ENCODE data around the gene TDP2.
"Not testable (repeated sequence)": the region's sequence is repeated elsewhere in the genome, so short reads cannot be mapped to it uniquely, and the experiment has no call there.

Gene TDP2

GRCh38 chr6:24649691-24650090 lies 17.0 kb downstream of the TDP2 start:
- CTCF ChIA-PET, result interaction anchor here (1.0 kb wide), 1 partner anchor 70 kb away, joined by 3 read pairs; no protein-coding TSS in a partner anchor
- DNase-seq (ENCODE audit: extremely low spot score), result no peak
- POLR2A ChIA-PET, result no interaction called here
- TF ChIP-seq CTCF (IDR thresholded peaks at IDR 0.05; ENCODE audit: control extremely low read depth, extremely low read depth, low read depth, missing control alignments), result no peak

- no peak for TF ChIP-seq CTCF (IDR thresholded peaks at IDR 0.05; ENCODE audit: control extremely low read depth, extremely low read depth, low read depth, missing control alignments)
- CTCF ChIA-PET, result interaction anchor here (1.1 to 1.5 kb wide), 2 partner anchors 67 to 125 kb away, joined by 3 to 4 read pairs; no protein-coding TSS in a partner anchor
- POLR2A ChIA-PET, result interaction anchor here (0.6 kb wide), 1 partner anchor 206 kb away, joined by 3 read pairs; no protein-coding TSS in a partner anchor
- DNase-seq (ENCODE audit: extremely low spot score), result no peak
These were observed 18.4 kb downstream of the TDP2 start for GRCh38 chr6:24648276-24648675.

GRCh38 chr6:24646771-24647170 lies 19.9 kb downstream of the TDP2 start:
- no peak for TF ChIP-seq CTCF (IDR thresholded peaks at IDR 0.05; ENCODE audit: control extremely low read depth, extremely low read depth, low read depth, missing control alignments)
- POLR2A ChIA-PET, result no interaction called here
- no peak for DNase-seq (ENCODE audit: extremely low spot score)
- CTCF ChIA-PET, result interaction anchor here (1.0 to 1.2 kb wide), 2 partner anchors 14 to 16 kb away, joined by 3 to 4 read pairs; no protein-coding TSS in a partner anchor

- TF ChIP-seq CTCF (IDR thresholded peaks at IDR 0.05; ENCODE audit: control extremely low read depth, extremely low read depth, low read depth, missing control alignments), result no peak
- ChIA-PET CTCF (no interaction called here), POLR2A (no interaction called here)
- no peak for DNase-seq (ENCODE audit: extremely low spot score)
These were observed 22.3 kb downstream of the TDP2 start for GRCh38 chr6:24644377-24644776.

GRCh38 chr6:24643920-24644319 lies 22.8 kb downstream of the TDP2 start:
- no peak for DNase-seq (ENCODE audit: extremely low spot score)
- no peak for TF ChIP-seq CTCF (IDR thresholded peaks at IDR 0.05; ENCODE audit: control extremely low read depth, extremely low read depth, low read depth, missing control alignments)
- ChIA-PET CTCF (no interaction called here), POLR2A (no interaction called here)

- no peak for TF ChIP-seq CTCF (IDR thresholded peaks at IDR 0.05; ENCODE audit: control extremely low read depth, extremely low read depth, low read depth, missing control alignments)
- DNase-seq (ENCODE audit: extremely low spot score), result no peak
- CTCF ChIA-PET, result no interaction called here
- POLR2A ChIA-PET, result no interaction called here
These were observed 24.6 kb downstream of the TDP2 start for GRCh38 chr6:24642061-24642460.

- CTCF ChIA-PET, result interaction anchor here (1.4 kb wide), 1 partner anchor 15 kb away, joined by 3 read pairs; no protein-coding TSS in a partner anchor
- POLR2A ChIA-PET; DNase-seq (ENCODE audit: extremely low spot score): not testable (repeated sequence)
These were observed 26.1 kb downstream of the TDP2 start for GRCh38 chr6:24640631-24641030.

All from GM10248 (cell line).